ENCODE data around the gene SOWAHC.

DNA sequence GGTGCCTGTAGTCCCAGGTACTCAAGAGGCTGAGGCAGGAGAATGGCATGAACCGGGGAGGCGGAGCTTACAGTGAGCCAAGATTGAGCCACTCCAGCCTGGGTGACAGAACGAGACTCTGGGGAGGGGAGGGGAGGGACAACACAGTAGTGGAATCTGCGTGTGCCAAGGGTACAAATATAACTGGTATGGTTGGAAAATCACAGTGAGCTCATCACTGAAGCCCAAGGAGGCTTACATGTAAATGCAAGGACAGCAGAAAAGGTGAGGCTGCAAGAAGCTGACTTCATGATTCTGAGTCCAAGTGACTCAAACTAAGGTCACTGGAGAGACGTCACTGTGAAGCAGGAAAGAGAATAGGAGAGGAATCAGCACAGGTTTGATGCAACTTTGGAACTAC is 9.6 kb upstream of the SOWAHC start:
- TF ChIP-seq, protein P1, sequence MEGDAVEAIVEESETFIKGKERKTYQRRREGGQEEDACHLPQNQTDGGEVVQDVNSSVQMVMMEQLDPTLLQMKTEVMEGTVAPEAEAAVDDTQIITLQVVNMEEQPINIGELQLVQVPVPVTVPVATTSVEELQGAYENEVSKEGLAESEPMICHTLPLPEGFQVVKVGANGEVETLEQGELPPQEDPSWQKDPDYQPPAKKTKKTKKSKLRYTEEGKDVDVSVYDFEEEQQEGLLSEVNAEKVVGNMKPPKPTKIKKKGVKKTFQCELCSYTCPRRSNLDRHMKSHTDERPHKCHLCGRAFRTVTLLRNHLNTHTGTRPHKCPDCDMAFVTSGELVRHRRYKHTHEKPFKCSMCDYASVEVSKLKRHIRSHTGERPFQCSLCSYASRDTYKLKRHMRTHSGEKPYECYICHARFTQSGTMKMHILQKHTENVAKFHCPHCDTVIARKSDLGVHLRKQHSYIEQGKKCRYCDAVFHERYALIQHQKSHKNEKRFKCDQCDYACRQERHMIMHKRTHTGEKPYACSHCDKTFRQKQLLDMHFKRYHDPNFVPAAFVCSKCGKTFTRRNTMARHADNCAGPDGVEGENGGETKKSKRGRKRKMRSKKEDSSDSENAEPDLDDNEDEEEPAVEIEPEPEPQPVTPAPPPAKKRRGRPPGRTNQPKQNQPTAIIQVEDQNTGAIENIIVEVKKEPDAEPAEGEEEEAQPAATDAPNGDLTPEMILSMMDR (conservative IDR thresholded peaks at IDR 0.05; ENCODE audit: low read depth, low read length) = no peak
- TF ChIP-seq EZH2 (IDR thresholded peaks at IDR 0.05; ENCODE audit: borderline replicate concordance, low read depth, low read length, poor library complexity, severe bottlenecking) = no peak

All from A673 (cell line).